Esophagus squamous epithelium (tissue), 5 donors: ENCODE measurements around the gene PKP2. TPM values are rescaled to one million over a fixed set of nuclear protein-coding genes. Genes with fewer than 3 reads are reported as not detected.

Experiments
- DNase-seq: peaks from one replicate; lab custom pipeline; 2025; lab: John Stamatoyannopoulos, UW
- H3K27ac ChIP-seq, 4 donors: fragments of 200-600 bp; sonication (generic); one replicate each; pipeline ENCODE4 v1.5.1; 2016 to 2019; ENCODE audit warnings: mild to moderate bottlenecking in 1 of 4
- H3K27me3 ChIP-seq, 4 donors: fragments of 200-600 bp; sonication (generic); 1 replicate in 3 of 4; 2 replicates in 1 of 4; pipeline versions ENCODE4 v1.5.1 to v1.6.0; 2017 to 2021; ENCODE audit warnings: antibody characterized with exemption in 1 of 4
- H3K36me3 ChIP-seq, 3 donors: fragments of 200-600 bp; sonication (generic); one replicate each; pipeline ENCODE4 v1.5.1; 2016 to 2019
- H3K4me1 ChIP-seq, 3 donors: fragments of 200-600 bp; sonication (generic); one replicate each; pipeline ENCODE4 v1.5.1; 2017 to 2019
- H3K4me3 ChIP-seq, 4 donors: fragments of 200-600 bp; sonication (generic); 1 replicate in 3 of 4; 2 replicates in 1 of 4; pipeline ENCODE4 v1.5.1; 2016 to 2019; ENCODE audit warnings: mild to moderate bottlenecking in 2 of 4, moderate library complexity in 1 of 4
- H3K9me3 ChIP-seq, 3 donors: fragments of 200-600 bp; sonication (generic); one replicate each; pipeline ENCODE4 v1.5.1; 2016 to 2019
- POLR2A ChIP-seq, 4 donors: fragments of 450-650 bp; IDR thresholded peaks; one replicate each; pipeline ENCODE4 v1.6.1; 2017; ENCODE audit warnings: antibody characterized with exemption in 4 of 4, mild to moderate bottlenecking in 4 of 4, moderate library complexity in 3 of 4
- WGBS, 2 donors: methylation state at CpG; one replicate each; pipeline ENCODE4 v1.1.5; 2018; 5-methylcytosine and 5-hydroxymethylcytosine counted together
- intact Hi-C: fragments of 100-400 bp; cut with DNase I; formaldehyde crosslinking; loops from one replicate; pipeline ENCODE4 v1.15.0; 2022
- total RNA-seq, 4 donors: library from RNA; depleted of rRNA; stranded (reverse); fragments of >200 nt; gene quantifications; one replicate each; pipeline ENCODE4 v1.1.0, GENCODE V29; 2016
- TF ChIP-seq, protein P1 (sequence below), 6 experiments: fragments of 450-650 bp in 4 of 6; fragments of 200-600 bp in 2 of 6; sonication (generic) in 2 of 6; IDR thresholded peaks; one replicate each; pipeline ENCODE4 v1.5.1; 2016 to 2019; ENCODE audit warnings: antibody characterized with exemption in 6 of 6, mild to moderate bottlenecking in 4 of 6, moderate library complexity in 4 of 6
- donor health status: DM: yes; HTN: yes; CAD: no.

PKP2 gene
- total RNA-seq, 4 donors from 2014 or later = 8.5 to 22.5 (median 21.6) TPM

DNA sequence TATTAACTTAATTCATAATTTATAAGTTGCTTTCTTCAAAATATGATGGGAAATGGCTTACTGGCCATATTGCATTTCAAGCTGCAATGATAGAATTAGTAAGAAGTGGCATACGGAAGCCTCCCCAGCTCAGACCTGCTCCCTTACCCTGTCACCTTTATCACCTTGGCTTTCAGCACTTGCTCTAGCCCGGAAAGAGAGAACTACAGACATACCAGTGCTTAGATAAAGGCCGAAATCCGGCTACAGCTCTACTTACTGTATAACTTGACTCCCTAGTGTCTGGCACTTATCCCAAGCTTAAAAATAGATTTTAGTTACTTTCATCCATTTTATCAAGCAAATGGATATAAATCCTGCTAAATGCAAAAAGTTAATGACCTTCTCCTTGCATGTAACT is 42.5 kb downstream of the PKP2 start:
- no peak for DNase-seq
- Histone ChIP-seq H3K4me1 (no peaks in the 10 kb centered on the region), H3K9me3 (no peaks in the 10 kb centered on the region), H3K36me3 (no peaks in the 10 kb centered on the region), H3K27me3 (no peaks in the 10 kb centered on the region), H3K4me3 (no peak overlapping the region), H3K27ac (no peak overlapping the region)
- intact Hi-C loops = no loop called here
- 77 to 79% methylated on average over 4 of the region's 4 CpGs for WGBS, 2 donors
- TF ChIP-seq POLR2A (IDR thresholded peaks at IDR 0.05) = no peak
- TF ChIP-seq, protein P1, sequence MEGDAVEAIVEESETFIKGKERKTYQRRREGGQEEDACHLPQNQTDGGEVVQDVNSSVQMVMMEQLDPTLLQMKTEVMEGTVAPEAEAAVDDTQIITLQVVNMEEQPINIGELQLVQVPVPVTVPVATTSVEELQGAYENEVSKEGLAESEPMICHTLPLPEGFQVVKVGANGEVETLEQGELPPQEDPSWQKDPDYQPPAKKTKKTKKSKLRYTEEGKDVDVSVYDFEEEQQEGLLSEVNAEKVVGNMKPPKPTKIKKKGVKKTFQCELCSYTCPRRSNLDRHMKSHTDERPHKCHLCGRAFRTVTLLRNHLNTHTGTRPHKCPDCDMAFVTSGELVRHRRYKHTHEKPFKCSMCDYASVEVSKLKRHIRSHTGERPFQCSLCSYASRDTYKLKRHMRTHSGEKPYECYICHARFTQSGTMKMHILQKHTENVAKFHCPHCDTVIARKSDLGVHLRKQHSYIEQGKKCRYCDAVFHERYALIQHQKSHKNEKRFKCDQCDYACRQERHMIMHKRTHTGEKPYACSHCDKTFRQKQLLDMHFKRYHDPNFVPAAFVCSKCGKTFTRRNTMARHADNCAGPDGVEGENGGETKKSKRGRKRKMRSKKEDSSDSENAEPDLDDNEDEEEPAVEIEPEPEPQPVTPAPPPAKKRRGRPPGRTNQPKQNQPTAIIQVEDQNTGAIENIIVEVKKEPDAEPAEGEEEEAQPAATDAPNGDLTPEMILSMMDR (IDR thresholded peaks at IDR 0.05) = no peak

DNA sequence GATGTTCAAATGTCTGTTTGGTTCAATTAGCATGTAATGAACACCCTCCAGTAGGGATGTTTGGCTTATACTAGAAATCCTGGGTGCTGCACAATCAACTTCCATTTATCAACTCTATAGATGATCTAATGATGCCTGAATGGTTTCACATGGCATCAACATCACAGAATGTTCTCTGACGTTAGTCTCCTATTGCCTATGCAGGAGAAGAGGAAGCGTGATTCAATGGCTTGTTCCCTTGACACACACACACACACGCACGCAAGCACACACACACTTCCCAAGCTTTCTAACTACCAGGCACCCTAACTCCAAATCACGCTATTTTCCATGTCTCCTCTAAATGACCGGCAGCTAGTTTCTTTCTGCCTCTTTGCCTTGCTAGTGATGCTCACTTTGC is 49.3 kb downstream of the PKP2 start:
- no peak for DNase-seq
- Histone ChIP-seq H3K27ac (no peak overlapping the region), H3K27me3 (no peaks in the 10 kb centered on the region), H3K36me3 (no peaks in the 10 kb centered on the region), H3K4me3 (no peak overlapping the region), H3K4me1 (peaks cover 0 to 9% (median 0%) of the 10 kb centered on the region in 3 donors), H3K9me3 (no peaks in the 10 kb centered on the region)
- no peak for TF ChIP-seq POLR2A (IDR thresholded peaks at IDR 0.05)
- TF ChIP-seq, protein P1 (IDR thresholded peaks at IDR 0.05) = no peak
- 83 to 85% methylated on average over 6 of the region's 6 CpGs for WGBS, 2 donors
- intact Hi-C loops = no loop called here

GRCh38 chr12:32846053-32846452 is 50.5 kb downstream of the PKP2 start:
- DNase-seq = no peak
- Histone ChIP-seq H3K36me3 (no peaks in the 10 kb centered on the region), H3K27ac (no peak overlapping the region), H3K27me3 (no peaks in the 10 kb centered on the region), H3K4me3 (no peak overlapping the region), H3K4me1 (peaks cover 0 to 9% (median 0%) of the 10 kb centered on the region in 3 donors), H3K9me3 (no peaks in the 10 kb centered on the region)
- intact Hi-C loops = no loop called here
- 84 to 90% methylated on average over 4 to 6 of the region's 6 CpGs for WGBS, 2 donors
- TF ChIP-seq, protein P1 (IDR thresholded peaks at IDR 0.05) = no peak
- TF ChIP-seq POLR2A (IDR thresholded peaks at IDR 0.05) = no peak

DNA sequence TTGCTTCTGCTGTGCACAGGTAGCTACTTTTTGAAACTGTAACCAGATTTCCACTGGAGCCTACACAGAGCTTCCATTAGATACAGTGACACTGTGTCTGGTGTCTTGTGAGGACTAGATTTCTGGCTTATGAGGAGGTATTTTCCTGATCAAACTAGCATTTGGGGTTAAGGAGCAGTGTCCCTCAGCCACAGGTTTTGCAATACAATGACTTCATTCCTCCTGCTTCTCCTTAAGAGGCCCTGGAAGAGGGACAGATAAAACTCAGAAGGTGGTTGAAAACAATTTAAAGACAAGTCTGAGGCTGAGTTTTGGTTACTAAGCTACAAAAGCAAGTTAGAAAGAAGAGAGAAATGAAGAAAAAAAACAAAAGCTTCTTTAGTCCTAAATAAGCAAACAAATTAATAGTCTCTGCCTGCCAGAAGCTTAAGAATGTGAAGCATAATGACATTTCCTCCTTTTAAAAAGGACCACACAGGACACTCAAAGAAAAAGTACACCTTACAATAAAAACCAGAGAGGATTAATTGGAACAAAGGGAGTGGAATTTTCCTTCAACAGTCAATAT is 53.0 kb downstream of the PKP2 start:
- DNase-seq = no peak

GRCh38 chr12:32841061-32841460 is 55.5 kb downstream of the PKP2 start:
- TF ChIP-seq, protein P1 (IDR thresholded peaks at IDR 0.05) = no peak
- no peak for TF ChIP-seq POLR2A (IDR thresholded peaks at IDR 0.05)
- WGBS, 2 donors = 87 to 88% methylated on average over 4 of the region's 4 CpGs
- Histone ChIP-seq H3K4me3 (no peak overlapping the region), H3K9me3 (no peaks in the 10 kb centered on the region), H3K27ac (no peak overlapping the region), H3K27me3 (no peaks in the 10 kb centered on the region), H3K36me3 (peaks cover 0 to 10% (median 0%) of the 10 kb centered on the region in 3 donors), H3K4me1 (peaks cover 0 to 9% (median 0%) of the 10 kb centered on the region in 3 donors)
- intact Hi-C loops = no loop called here
- DNase-seq = no peak

More for the DNA sequence above, 53.0 kb downstream of the PKP2 start:
- Histone ChIP-seq H3K9me3 (no peaks in the 10 kb centered on the region), H3K4me1 (peaks cover 0 to 9% (median 0%) of the 10 kb centered on the region in 3 donors), H3K4me3 (no peak overlapping the region), H3K27ac (no peak overlapping the region), H3K36me3 (peaks cover 0 to 10% (median 0%) of the 10 kb centered on the region in 3 donors), H3K27me3 (no peaks in the 10 kb centered on the region)
- TF ChIP-seq POLR2A (IDR thresholded peaks at IDR 0.05) = no peak
- TF ChIP-seq, protein P1 (IDR thresholded peaks at IDR 0.05) = no peak
- intact Hi-C loops = no loop called here
